ENCODE data around the gene BCAS3. TPM values are rescaled to one million over a fixed set of nuclear protein-coding genes. Genes with fewer than 3 reads are reported as not detected.

Gene BCAS3
- polyA plus RNA-seq, 3 donors: 10.3 to 19.1 (median 14.7) TPM

GRCh38 chr17:61325382-61326073 is 647.9 kb downstream of the BCAS3 start:
- no peak for TF ChIP-seq CTCF (IDR thresholded peaks at IDR 0.05)
- no peak overlapping the region for H3K4me3 ChIP-seq (replicated peaks in 1 of 3; ENCODE audit: low read depth in 2 of 3, low read length in 3 of 3)
- Mint-ChIP-seq H3K4me1 (peaks cover 4% of the 10 kb centered on the region), H3K27ac (peak overlapping the region in 1 of 7 donors; percentile 71), H3K9me3 (no peaks in the 10 kb centered on the region), H3K4me3 (no peak overlapping the region), H3K27me3 (ENCODE audit: low read depth in 3 of 3) (peaks cover 0 to 2% (median 1%) of the 10 kb centered on the region in 3 donors), H3K36me3 (no peaks in the 10 kb centered on the region)
- no peaks in the 10 kb centered on the region for H3K27me3 ChIP-seq (ENCODE audit: control insufficient read depth in 2 of 2, insufficient read depth in 2 of 2, low read length in 2 of 2)
- H3K36me3 ChIP-seq (replicated peaks in 1 of 2; ENCODE audit: control insufficient read depth in 1 of 2, insufficient read depth in 2 of 2, low read length in 2 of 2): no peaks in the 10 kb centered on the region
- no peaks in the 10 kb centered on the region for H4K20me1 ChIP-seq (ENCODE audit: insufficient read depth, low read length)
- 94% methylated on average over 2 of the region's 6 CpGs for WGBS (ENCODE audit: insufficient coverage)
- intact Hi-C loops (cut with micrococcal nuclease): no loop called here
- H3K4me2 ChIP-seq (replicated peaks; ENCODE audit: extremely low read depth, low read length, poor library complexity, severe bottlenecking): no peak overlapping the region
- no peaks in the 10 kb centered on the region for H3K4me1 ChIP-seq (ENCODE audit: control insufficient read depth in 1 of 2, insufficient read depth in 2 of 2, low read length in 2 of 2)
- DNase-seq: no peak
- no peak overlapping the region for H3K27ac ChIP-seq (ENCODE audit: low read depth in 1 of 2, low read length in 2 of 2)
- no peak overlapping the region for H2AFZ ChIP-seq (ENCODE audit: insufficient read depth, low read depth, low read length, poor library complexity, severe bottlenecking)
- H3K79me2 ChIP-seq (ENCODE audit: insufficient read depth, low read length): no peaks in the 10 kb centered on the region
- H3K9me3 ChIP-seq (replicated peaks in 1 of 2; ENCODE audit: control insufficient read depth in 1 of 2, insufficient read depth in 1 of 2, low read length in 2 of 2): no peaks in the 10 kb centered on the region
- H3K9ac ChIP-seq (ENCODE audit: insufficient read depth, low read length, poor library complexity, severe bottlenecking): no peak overlapping the region

- intact Hi-C loops (cut with micrococcal nuclease): no loop called here
- Mint-ChIP-seq H3K9me3 (no peaks in the 10 kb centered on the region), H3K4me3 (no peak overlapping the region), H3K4me1 (peaks cover 4% of the 10 kb centered on the region), H3K36me3 (no peaks in the 10 kb centered on the region), H3K27me3 (ENCODE audit: low read depth in 3 of 3) (peaks cover 0 to 2% (median 1%) of the 10 kb centered on the region in 3 donors), H3K27ac (no peak overlapping the region)
- Histone ChIP-seq H3K9me3 (replicated peaks in 1 of 2; ENCODE audit: control insufficient read depth in 1 of 2, insufficient read depth in 1 of 2, low read length in 2 of 2) (no peaks in the 10 kb centered on the region), H4K20me1 (ENCODE audit: insufficient read depth, low read length) (no peaks in the 10 kb centered on the region), H3K4me2 (replicated peaks; ENCODE audit: extremely low read depth, low read length, poor library complexity, severe bottlenecking) (no peak overlapping the region), H3K27ac (ENCODE audit: low read depth in 1 of 2, low read length in 2 of 2) (no peak overlapping the region), H2AFZ (ENCODE audit: insufficient read depth, low read depth, low read length, poor library complexity, severe bottlenecking) (no peak overlapping the region), H3K36me3 (replicated peaks in 1 of 2; ENCODE audit: control insufficient read depth in 1 of 2, insufficient read depth in 2 of 2, low read length in 2 of 2) (no peaks in the 10 kb centered on the region), H3K27me3 (ENCODE audit: control insufficient read depth in 2 of 2, insufficient read depth in 2 of 2, low read length in 2 of 2) (no peaks in the 10 kb centered on the region), H3K79me2 (ENCODE audit: insufficient read depth, low read length) (no peaks in the 10 kb centered on the region), H3K4me3 (replicated peaks in 1 of 3; ENCODE audit: low read depth in 2 of 3, low read length in 3 of 3) (no peak overlapping the region), H3K4me1 (ENCODE audit: control insufficient read depth in 1 of 2, insufficient read depth in 2 of 2, low read length in 2 of 2) (no peaks in the 10 kb centered on the region), H3K9ac (ENCODE audit: insufficient read depth, low read length, poor library complexity, severe bottlenecking) (no peak overlapping the region)
- no peak for TF ChIP-seq CTCF (IDR thresholded peaks at IDR 0.05)
- DNase-seq: no peak
- WGBS (ENCODE audit: insufficient coverage): 100% methylated on average over 2 of the region's 3 CpGs
Measured at GRCh38 chr17:61326330-61326729, 648.7 kb downstream of the BCAS3 start.

All from CD14-positive monocyte (primary cell).